ENCODE data around the gene RIPK4.

DNA sequence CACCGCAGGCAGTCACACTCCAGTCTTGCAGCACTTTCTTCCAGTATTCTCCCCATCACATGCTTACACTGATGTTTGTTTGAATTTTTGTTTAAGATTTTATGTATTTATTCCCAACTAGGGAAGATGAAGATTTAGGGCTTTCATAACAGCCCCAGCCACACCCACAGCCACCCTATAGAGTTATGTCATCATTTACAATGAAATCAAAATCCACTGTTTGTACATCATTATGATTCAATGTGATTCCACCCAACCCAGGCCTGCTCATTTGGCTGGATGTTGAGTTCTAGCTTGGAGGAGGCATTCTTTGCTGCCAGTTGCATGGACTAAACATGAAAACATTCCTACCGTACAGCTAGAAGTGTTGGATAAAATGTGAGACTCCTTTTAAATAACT is 35.8 kb downstream of the RIPK4 start:
- TF ChIP-seq, protein P1, sequence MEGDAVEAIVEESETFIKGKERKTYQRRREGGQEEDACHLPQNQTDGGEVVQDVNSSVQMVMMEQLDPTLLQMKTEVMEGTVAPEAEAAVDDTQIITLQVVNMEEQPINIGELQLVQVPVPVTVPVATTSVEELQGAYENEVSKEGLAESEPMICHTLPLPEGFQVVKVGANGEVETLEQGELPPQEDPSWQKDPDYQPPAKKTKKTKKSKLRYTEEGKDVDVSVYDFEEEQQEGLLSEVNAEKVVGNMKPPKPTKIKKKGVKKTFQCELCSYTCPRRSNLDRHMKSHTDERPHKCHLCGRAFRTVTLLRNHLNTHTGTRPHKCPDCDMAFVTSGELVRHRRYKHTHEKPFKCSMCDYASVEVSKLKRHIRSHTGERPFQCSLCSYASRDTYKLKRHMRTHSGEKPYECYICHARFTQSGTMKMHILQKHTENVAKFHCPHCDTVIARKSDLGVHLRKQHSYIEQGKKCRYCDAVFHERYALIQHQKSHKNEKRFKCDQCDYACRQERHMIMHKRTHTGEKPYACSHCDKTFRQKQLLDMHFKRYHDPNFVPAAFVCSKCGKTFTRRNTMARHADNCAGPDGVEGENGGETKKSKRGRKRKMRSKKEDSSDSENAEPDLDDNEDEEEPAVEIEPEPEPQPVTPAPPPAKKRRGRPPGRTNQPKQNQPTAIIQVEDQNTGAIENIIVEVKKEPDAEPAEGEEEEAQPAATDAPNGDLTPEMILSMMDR (IDR thresholded peaks at IDR 0.05), result no peak
- TF ChIP-seq TCF7L2 (IDR thresholded peaks at IDR 0.05; ENCODE audit: low read depth, low read length) (no peak), POLR2AphosphoS5 (IDR thresholded peaks at IDR 0.05; ENCODE audit: low read depth, low read length) (no peak), SIN3A (IDR thresholded peaks at IDR 0.05; ENCODE audit: borderline replicate concordance, insufficient read depth, low read depth, low read length) (no peak)
- TF ChIP-seq, protein P2, sequence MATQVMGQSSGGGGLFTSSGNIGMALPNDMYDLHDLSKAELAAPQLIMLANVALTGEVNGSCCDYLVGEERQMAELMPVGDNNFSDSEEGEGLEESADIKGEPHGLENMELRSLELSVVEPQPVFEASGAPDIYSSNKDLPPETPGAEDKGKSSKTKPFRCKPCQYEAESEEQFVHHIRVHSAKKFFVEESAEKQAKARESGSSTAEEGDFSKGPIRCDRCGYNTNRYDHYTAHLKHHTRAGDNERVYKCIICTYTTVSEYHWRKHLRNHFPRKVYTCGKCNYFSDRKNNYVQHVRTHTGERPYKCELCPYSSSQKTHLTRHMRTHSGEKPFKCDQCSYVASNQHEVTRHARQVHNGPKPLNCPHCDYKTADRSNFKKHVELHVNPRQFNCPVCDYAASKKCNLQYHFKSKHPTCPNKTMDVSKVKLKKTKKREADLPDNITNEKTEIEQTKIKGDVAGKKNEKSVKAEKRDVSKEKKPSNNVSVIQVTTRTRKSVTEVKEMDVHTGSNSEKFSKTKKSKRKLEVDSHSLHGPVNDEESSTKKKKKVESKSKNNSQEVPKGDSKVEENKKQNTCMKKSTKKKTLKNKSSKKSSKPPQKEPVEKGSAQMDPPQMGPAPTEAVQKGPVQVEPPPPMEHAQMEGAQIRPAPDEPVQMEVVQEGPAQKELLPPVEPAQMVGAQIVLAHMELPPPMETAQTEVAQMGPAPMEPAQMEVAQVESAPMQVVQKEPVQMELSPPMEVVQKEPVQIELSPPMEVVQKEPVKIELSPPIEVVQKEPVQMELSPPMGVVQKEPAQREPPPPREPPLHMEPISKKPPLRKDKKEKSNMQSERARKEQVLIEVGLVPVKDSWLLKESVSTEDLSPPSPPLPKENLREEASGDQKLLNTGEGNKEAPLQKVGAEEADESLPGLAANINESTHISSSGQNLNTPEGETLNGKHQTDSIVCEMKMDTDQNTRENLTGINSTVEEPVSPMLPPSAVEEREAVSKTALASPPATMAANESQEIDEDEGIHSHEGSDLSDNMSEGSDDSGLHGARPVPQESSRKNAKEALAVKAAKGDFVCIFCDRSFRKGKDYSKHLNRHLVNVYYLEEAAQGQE (IDR thresholded peaks at IDR 0.05; ENCODE audit: insufficient read depth in 1 of 2, low read depth in 2 of 2, low read length in 1 of 2), result no peak

All from Panc1 (cell line).